Calu3 (cell line): Measurements from ENCODE around the gene ARHGAP25. TPM values are rescaled to one million over a fixed set of nuclear protein-coding genes. Genes with fewer than 3 reads are reported as not detected.

Experiments used
- Bru-seq: library from RNA; stranded (reverse); fragments of 400-500 nt; gene quantifications from one replicate; lab custom pipeline; 2021; lab: Mats Ljungman, UMichigan
- BruChase-seq, 2 experiments: library from RNA; stranded (reverse); fragments of 400-500 nt; gene quantifications; one replicate each; lab custom pipeline; 2021; lab: Mats Ljungman, UMichigan
- BruUV-seq: library from RNA; stranded (reverse); fragments of 400-500 nt; replicated peaks from 2 replicates; lab custom pipeline; 2021; lab: Mats Ljungman, UMichigan
- CTCF ChIA-PET: fragments of 300-600 bp; sonication (Branson Sonifier 250); formaldehyde crosslinking; loops from one replicate; lab custom pipeline; 2022; ENCODE audit warnings: antibody characterized with exemption; lab: Charles Lee
- DNase-seq: peaks from one replicate; pipeline ENCODE4 v3.0.0; 2022
- H3K27ac Mint-ChIP-seq: one replicate; pipeline ENCODE4 v1.8.0; 2022; ENCODE audit warnings: mixed read lengths; ENCODE audit not compliant: unreplicated experiment
- H3K27me3 Mint-ChIP-seq: one replicate; pipeline ENCODE4 v1.8.0; 2022; ENCODE audit warnings: mixed read lengths; ENCODE audit not compliant: unreplicated experiment
- H3K36me3 Mint-ChIP-seq: one replicate; pipeline ENCODE4 v1.8.0; 2022; ENCODE audit warnings: mild to moderate bottlenecking, moderate library complexity, mixed read lengths; ENCODE audit not compliant: insufficient read depth, unreplicated experiment
- H3K4me1 Mint-ChIP-seq: one replicate; pipeline ENCODE4 v1.8.0; 2022; ENCODE audit warnings: mild to moderate bottlenecking, low read depth, mixed read lengths; ENCODE audit not compliant: unreplicated experiment
- H3K4me3 Mint-ChIP-seq: one replicate; pipeline ENCODE4 v1.8.0; 2022; ENCODE audit warnings: mild to moderate bottlenecking, low read depth, moderate library complexity, mixed read lengths; ENCODE audit not compliant: unreplicated experiment
- H3K9me3 Mint-ChIP-seq: one replicate; pipeline ENCODE4 v1.8.0; 2022; ENCODE audit warnings: low read depth, mixed read lengths; ENCODE audit not compliant: unreplicated experiment
- CTCF ChIP-seq: fragments of 200-600 bp; IDR thresholded peaks from one replicate; pipeline ENCODE4 v1.8.0; 2022; ENCODE audit warnings: antibody characterized with exemption; ENCODE audit not compliant: unreplicated experiment
- intact Hi-C: fragments of 100-400 bp; cut with micrococcal nuclease; formaldehyde crosslinking; loops from one replicate; pipeline ENCODE4 v1.10.0; 2022; ENCODE audit not compliant: unreplicated experiment
- long read RNA-seq: library from polyadenylated mRNA; stranded (forward); transcript quantifications from one replicate; pipeline ENCODE4 v2.0.0, GENCODE V29; 2022
- total RNA-seq: library from RNA; stranded (reverse); gene quantifications from 2 replicates; pipeline ENCODE4 v1.2.3, GENCODE V29; 2022

ARHGAP25 gene
- 0.51 TPM in 1 of 2 replicates, not detected in the other for total RNA-seq
- percentile 18 among the genes with signal in this experiment for Bru-seq, nascent RNA
- percentile 10 among the genes with signal in this experiment for BruChase-seq, experiment 1, labeled RNA remaining after a 6-hour chase
- BruChase-seq, experiment 2, labeled RNA remaining after a 2-hour chase, result percentile 6 among the genes with signal in this experiment
- long read RNA-seq, result 0 reads

- peaks cover 12% of the 10 kb centered on the region for H3K4me1 Mint-ChIP-seq
- CTCF ChIA-PET, result no interaction called here
- H3K36me3 Mint-ChIP-seq, result no peaks in the 10 kb centered on the region
- no peak within 1 kb of the TSS for H3K4me3 Mint-ChIP-seq
- no peak within 1 kb of the TSS for H3K27ac Mint-ChIP-seq
- no TSS peak for BruUV-seq
- peaks cover 7% of the 10 kb centered on the region for H3K27me3 Mint-ChIP-seq
- H3K9me3 Mint-ChIP-seq, result no peaks in the 10 kb centered on the region
- no peak for DNase-seq
- no peak for TF ChIP-seq CTCF
- intact Hi-C loops, result no loop called here
Measured at GRCh38 chr2:68734688-68735525, at the start of gene ARHGAP25. ARHGAP25 (plus strand) TSS chr2:68734811; CDS start chr2:68735200, 389 bp downstream.

DNA sequence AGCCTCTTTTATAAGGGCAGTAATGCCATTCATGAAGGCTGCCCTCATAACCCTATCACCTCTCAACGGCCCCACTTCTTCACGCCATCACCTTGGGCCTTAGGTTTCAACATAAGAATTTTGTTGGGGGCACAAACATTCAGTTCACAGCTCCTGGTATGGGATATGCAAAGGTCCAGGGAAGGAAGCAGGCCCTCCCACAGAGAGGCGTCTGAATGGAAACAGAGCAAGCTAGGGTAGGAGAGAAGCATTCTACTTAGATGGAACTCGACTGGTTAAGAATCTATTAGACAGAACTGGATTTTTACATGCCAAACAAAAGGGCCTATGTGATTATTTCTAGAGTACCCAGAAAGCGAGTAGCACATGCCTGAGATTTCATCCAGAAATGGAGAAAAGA, 48.4 kb upstream of the ARHGAP25 start:
- intact Hi-C loops, result no loop called here
- Mint-ChIP-seq H3K36me3 (no peaks in the 10 kb centered on the region), H3K4me1 (no peaks in the 10 kb centered on the region), H3K4me3 (no peak overlapping the region), H3K27ac (no peak overlapping the region), H3K27me3 (peaks cover 12% of the 10 kb centered on the region), H3K9me3 (no peaks in the 10 kb centered on the region)
- no peak for DNase-seq
- CTCF ChIA-PET, result interaction anchor here (0.6 kb wide), 1 partner anchor 296 kb away, joined by 4 read pairs; no protein-coding TSS in a partner anchor
- no TSS peak for BruUV-seq
- no peak for TF ChIP-seq CTCF

DNA sequence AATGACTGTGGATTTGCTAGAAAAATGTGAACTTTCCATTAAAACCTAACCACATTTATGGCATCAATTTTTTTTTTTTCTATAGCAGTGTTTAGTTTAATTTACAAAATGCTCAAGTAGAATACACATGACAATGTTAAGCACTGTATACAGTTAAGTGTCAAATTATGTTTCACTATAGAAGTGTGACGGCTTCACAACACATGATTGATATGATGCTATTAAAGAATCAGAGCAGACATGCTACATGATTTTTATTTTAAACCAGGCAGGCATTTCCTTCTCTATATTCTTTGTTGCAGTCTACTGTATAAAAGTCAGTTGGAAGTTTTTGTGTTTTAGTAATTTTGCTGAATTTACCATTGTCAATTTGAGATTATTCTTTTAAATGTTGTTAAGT, 47.6 kb upstream of the ARHGAP25 start:
- Mint-ChIP-seq H3K4me1 (no peaks in the 10 kb centered on the region), H3K4me3 (no peak overlapping the region), H3K36me3 (no peaks in the 10 kb centered on the region), H3K9me3 (no peaks in the 10 kb centered on the region), H3K27me3 (peaks cover 4% of the 10 kb centered on the region), H3K27ac (no peak overlapping the region)
- CTCF ChIA-PET, result no interaction called here
- no peak for TF ChIP-seq CTCF
- BruUV-seq, result no TSS peak
- intact Hi-C loops, result no loop called here
- DNase-seq, result no peak

DNA sequence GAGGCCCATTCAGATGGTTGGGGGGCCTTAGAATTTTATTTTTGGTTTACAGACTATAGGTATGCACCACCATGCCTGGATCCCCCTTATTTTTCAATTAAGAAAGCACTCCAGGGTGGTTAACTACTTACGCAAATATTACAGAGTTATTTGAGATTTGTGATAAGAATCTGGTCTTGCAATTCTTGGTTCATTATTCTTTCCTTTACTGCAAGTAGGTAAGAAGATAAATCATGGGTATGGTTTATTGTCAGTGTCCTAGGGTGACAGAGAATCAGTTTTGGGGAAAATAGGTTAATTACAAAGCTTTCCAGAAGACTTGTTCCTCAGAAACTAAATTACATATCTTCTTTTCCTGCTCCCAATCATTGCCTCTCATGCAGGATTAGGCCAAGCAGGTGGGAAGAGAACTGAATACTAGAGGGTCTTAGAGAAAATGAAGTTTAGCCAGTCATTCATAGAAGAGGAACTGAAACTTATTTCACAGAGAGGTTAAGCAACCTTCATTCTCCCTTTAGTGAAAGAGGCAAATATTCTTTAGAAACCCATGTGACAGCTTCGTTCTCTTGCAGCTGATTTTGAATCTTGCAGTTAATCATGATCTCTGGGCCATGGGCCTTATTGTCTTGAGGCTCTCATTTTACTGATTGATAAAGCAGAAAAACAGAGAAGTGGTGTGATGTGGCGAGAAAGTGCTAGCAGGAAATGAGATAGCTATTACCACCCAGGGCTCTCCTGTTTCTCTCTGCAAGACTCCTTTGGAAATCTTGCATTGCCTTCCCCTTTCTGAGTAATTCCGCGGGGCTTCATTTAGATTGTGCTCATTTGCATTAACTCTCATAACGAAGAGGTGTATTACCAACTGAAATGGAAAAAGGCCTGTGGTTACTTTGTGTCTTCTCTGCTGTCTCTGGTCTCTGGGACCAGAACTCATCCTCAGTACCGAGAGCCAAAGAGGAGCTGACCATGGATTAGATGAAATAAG, 44.8 kb upstream of the ARHGAP25 start:
- CTCF ChIA-PET, result no interaction called here
- H3K27ac Mint-ChIP-seq, result no peak overlapping the region
- no peaks in the 10 kb centered on the region for H3K9me3 Mint-ChIP-seq
- BruUV-seq, result no TSS peak
- H3K4me1 Mint-ChIP-seq, result no peaks in the 10 kb centered on the region
- no peaks in the 10 kb centered on the region for H3K36me3 Mint-ChIP-seq
- no peak overlapping the region for H3K4me3 Mint-ChIP-seq
- H3K27me3 Mint-ChIP-seq, result peaks cover 28% of the 10 kb centered on the region
- intact Hi-C loops, result no loop called here
- DNase-seq, result no peak
- no peak for TF ChIP-seq CTCF
